Fibroblast of the conjunctiva (primary cell): Measurements from ENCODE around the gene CWC15.
"Not testable (repeated sequence)": the region's sequence is repeated elsewhere in the genome, so short reads cannot be mapped to it uniquely, and the experiment has no call there.

ENCODE experiments used
- DNase-seq: peaks from one replicate; pipeline ENCODE4 v3.0.0-alpha.2; 2010; ENCODE audit warnings: low read depth

Gene CWC15

GRCh38 chr11:94913718-94914394 lies 59.5 kb downstream of the CWC15 start:
- not testable (repeated sequence) for DNase-seq

- no peak for DNase-seq
These were observed 60.5 kb downstream of the CWC15 start for GRCh38 chr11:94912806-94913205.
